ENCODE results near the gene FFAR2. TPM values are rescaled to one million over a fixed set of nuclear protein-coding genes. Genes with fewer than 3 reads are reported as not detected.

FFAR2 gene
- total and polyA plus RNA-seq, 9 of the 15 experiments (the other 6 are each of a cell fraction or from before 2014, with no cell fraction given), result not detected

GRCh38 chr19:35408284-35409171 lies 39.5 kb upstream of the FFAR2 start:
- no TSS peak for BruUV-seq (replicated peaks)
- H3K27me3 ChIP-seq (ENCODE audit: control insufficient read depth in 2 of 2, insufficient read depth in 2 of 2, low read length in 2 of 2), result peaks cover 22 to 28% of the 10 kb centered on the region in 2 experiments
- 2% methylated on average over 13 of the region's 13 CpGs for WGBS (ENCODE audit: insufficient coverage, low coverage, missing lambda C conversion rate)
- H3K4me1 ChIP-seq (replicated peaks in 1 of 2; ENCODE audit: control insufficient read depth in 2 of 2, insufficient read depth in 2 of 2, low read length in 2 of 2), result peaks cover 2 to 4% of the 10 kb centered on the region in 2 experiments; a peak in 3 of 5 replicates
- H3K4me2 ChIP-seq (ENCODE audit: insufficient read depth, low read length), result no peak overlapping the region
- H3K9me1 ChIP-seq (ENCODE audit: control insufficient read depth, insufficient read depth, low read length), result no peaks in the 10 kb centered on the region
- no peaks in the 10 kb centered on the region for H3K9me3 ChIP-seq (replicated peaks; ENCODE audit: control insufficient read depth, insufficient read depth, low read depth, low read length)
- no peak overlapping the region for H3K27ac ChIP-seq (ENCODE audit: extremely low read depth, low read depth, low read length)
- ChIA-PET CTCF (ENCODE audit: low intra/inter-chr PET ratio) (no interaction called here), POLR2A (interaction anchor here (0.6 to 1.2 kb wide), 3 partner anchors 9 to 397 kb away, joined by 3 to 4 read pairs (median 4); no protein-coding TSS in a partner anchor)
- no peak overlapping the region for H2AFZ ChIP-seq (ENCODE audit: low read depth, low read length)
- H3K9ac ChIP-seq (ENCODE audit: insufficient read depth in 1 of 2, low read depth in 2 of 2, low read length in 2 of 2), result no peak overlapping the region
- ATAC-seq (no peak), FAIRE-seq (no peak), DNase-seq (ENCODE audit: extremely low read depth in 1 of 4, low spot score in 3 of 4) (no peak)
- H3K79me2 ChIP-seq (ENCODE audit: control insufficient read depth, insufficient read depth, low read length), result no peaks in the 10 kb centered on the region
- H3K4me3 ChIP-seq, result no peak overlapping the region
- TF ChIP-seq, protein P1, sequence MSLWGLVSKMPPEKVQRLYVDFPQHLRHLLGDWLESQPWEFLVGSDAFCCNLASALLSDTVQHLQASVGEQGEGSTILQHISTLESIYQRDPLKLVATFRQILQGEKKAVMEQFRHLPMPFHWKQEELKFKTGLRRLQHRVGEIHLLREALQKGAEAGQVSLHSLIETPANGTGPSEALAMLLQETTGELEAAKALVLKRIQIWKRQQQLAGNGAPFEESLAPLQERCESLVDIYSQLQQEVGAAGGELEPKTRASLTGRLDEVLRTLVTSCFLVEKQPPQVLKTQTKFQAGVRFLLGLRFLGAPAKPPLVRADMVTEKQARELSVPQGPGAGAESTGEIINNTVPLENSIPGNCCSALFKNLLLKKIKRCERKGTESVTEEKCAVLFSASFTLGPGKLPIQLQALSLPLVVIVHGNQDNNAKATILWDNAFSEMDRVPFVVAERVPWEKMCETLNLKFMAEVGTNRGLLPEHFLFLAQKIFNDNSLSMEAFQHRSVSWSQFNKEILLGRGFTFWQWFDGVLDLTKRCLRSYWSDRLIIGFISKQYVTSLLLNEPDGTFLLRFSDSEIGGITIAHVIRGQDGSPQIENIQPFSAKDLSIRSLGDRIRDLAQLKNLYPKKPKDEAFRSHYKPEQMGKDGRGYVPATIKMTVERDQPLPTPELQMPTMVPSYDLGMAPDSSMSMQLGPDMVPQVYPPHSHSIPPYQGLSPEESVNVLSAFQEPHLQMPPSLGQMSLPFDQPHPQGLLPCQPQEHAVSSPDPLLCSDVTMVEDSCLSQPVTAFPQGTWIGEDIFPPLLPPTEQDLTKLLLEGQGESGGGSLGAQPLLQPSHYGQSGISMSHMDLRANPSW (CRISPR knock-in tag; IDR thresholded peaks at IDR 0.05), result no peak
- TF ChIP-seq NEUROD1 (IDR thresholded peaks at IDR 0.05; ENCODE audit: borderline replicate concordance, low read depth, low read length, partially characterized antibody) (no peak), ESRRA (IDR thresholded peaks at IDR 0.05; ENCODE audit: borderline replicate concordance, low read depth) (0 out of 2 replicates have a peak, but pooled peaks have one; percentile 18), KAT7 (CRISPR knock-in tag; IDR thresholded peaks at IDR 0.05; ENCODE audit: borderline replicate concordance) (no peak), ZNF512 (tag; IDR thresholded peaks at IDR 0.05) (no peak)
- TF ChIP-seq, protein P2, sequence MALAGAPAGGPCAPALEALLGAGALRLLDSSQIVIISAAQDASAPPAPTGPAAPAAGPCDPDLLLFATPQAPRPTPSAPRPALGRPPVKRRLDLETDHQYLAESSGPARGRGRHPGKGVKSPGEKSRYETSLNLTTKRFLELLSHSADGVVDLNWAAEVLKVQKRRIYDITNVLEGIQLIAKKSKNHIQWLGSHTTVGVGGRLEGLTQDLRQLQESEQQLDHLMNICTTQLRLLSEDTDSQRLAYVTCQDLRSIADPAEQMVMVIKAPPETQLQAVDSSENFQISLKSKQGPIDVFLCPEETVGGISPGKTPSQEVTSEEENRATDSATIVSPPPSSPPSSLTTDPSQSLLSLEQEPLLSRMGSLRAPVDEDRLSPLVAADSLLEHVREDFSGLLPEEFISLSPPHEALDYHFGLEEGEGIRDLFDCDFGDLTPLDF (CRISPR knock-in tag; IDR thresholded peaks at IDR 0.05), result no peak
- no peaks in the 10 kb centered on the region for H3K36me3 ChIP-seq (ENCODE audit: control insufficient read depth, insufficient read depth, low read length)
- in situ Hi-C loops (cut with MboI), result no loop called here
- intact Hi-C loops (cut with micrococcal nuclease), result no loop called here
- no peaks in the 10 kb centered on the region for H4K20me1 ChIP-seq (replicated peaks; ENCODE audit: control insufficient read depth, insufficient read depth, low read length)
